ENCODE results near the gene TRIM2.

DNA sequence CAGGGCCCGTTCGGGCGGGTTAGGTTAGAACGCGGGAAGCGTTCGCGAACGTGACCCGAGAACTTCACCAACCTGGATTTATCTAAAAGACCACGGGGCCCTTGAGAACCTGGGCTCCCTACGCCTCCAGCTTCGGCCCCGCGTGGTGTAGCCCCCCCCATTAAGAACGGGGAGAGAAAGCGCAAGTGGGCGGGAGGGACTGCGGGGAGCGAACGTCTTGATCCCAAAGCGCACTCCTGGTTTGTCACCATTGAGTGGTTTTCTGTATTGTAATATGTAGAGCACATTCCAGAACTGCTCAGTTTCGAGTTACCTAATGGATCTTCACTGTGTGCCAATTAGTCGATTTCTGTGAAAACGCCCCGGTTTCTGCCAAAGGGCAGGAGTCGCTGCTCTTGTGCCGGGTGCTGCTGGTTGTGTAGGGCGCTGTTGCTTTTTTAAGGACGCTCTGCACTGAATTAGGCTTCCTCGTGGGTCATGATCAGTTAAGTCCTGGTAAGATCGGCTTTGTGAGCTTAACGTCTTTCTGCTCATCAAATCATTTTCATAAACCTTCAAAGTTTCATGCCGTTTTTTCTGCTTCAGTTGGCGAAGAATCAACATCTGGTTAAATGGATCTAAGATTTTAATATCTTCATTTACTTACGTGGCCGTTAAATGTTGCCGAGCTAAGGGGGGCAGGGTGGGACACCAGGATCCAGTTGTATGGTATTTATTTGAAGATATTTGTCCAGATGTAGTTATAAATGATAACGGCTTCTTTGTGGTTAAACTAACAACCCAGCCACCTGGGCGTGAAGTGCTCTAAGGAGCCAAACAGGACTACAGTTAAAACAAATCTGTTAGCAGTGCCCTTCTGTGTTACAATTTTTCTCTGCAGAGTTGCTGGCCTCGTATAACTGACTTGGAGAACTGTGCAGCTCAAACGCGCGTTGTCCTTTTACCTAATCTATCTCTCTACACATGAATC lies 141.1 kb downstream of the TRIM2 start:
- TF ChIP-seq POLR2A (IDR thresholded peaks at IDR 0.05; ENCODE audit: low read depth, low read length) (no peak), POLR2AphosphoS5 (IDR thresholded peaks at IDR 0.05; ENCODE audit: low read depth, low read length) (no peak), TAF1 (IDR thresholded peaks at IDR 0.05; ENCODE audit: low read depth, low read length) (no peak), PAX5 (IDR thresholded peaks at IDR 0.05; ENCODE audit: insufficient read depth, low read length, severe bottlenecking) (no peak), POU2F2 (IDR thresholded peaks at IDR 0.05; ENCODE audit: low read depth, low read length) (no peak)

Data from GM12891 (cell line).